AG08395 (cell line): ENCODE results near the gene MACROD2.
"Not testable (repeated sequence)": the region's sequence is repeated elsewhere in the genome, so short reads cannot be mapped to it uniquely, and the experiment has no call there.

Experiments
- DNase-seq: peaks from one replicate; pipeline ENCODE4 v3.0.0; 2012; ENCODE audit warnings: mixed read lengths, low spot score

Gene MACROD2

DNA sequence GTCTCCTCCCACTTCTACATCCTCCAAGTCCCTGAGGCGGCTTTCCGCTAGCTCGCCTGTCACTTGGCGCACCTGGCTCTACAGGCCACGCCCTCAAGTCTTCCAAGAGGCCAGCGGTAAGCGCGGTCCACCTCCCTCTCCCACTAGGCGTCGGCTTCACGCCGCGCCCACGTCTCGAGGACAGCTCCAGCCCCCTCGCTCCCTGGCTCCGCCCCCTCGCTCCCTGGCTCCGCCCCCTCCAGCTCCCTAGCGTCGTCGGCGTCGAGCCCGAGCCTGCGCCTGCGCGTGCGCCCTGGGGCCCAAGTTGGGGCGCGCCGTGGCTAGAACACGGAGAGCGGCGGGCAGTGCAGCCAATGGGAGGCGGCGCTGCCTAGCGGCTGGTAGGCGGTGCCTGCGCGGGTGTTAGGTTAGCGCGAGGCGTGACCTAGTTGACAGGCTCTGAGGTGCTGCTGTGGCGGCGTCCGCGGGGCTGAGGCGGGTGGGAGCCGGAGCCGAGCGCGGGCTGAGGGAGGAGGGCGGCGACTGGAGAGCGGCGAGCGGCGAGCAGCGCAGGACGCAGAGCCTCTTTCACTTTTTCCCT is at the start of gene MACROD2:
MACROD2 (plus strand) TSS at position 431 of the 580 bp plus-strand sequence.
- peak; percentile 99 for DNase-seq

DNA sequence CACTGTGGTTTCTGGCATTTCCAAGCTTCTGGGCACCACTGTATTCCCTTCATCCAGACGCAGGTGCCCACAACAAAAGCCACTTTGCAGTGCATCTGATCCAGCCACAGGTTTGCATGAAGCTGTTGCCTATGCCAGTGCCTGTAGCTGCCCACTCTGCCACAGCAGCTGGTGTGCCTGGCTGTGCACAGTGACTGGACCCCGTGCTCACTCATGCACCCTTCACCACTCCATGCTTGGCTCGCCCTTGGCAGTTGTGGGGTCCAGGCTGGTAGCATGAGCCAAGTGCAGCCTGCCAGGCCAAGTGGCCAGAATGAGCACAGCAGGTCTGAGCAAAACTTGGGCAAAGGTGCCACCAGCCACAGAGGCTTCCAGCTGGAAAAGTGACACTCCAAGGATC is 47.6 kb upstream of the MACROD2 start:
- no peak for DNase-seq

DNA sequence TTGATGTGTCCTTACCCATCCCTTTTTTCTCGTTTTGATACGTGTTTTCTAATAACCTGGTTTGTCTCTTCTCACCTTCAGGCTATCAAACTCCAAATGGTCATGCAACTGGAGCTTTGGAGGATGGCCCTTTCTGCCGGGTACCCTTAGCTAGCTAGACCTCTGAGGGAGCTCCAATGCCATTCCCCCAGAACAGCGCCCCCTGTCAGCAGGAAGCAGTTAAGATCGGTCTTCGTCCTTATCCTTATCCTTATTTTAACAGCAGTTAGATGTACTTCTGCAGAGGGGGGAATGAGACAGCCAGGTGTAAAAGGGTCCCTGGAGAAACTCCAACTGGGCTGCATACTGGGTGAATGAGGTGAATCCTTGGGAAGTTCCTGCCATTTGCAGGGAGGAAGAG is 42.1 kb upstream of the MACROD2 start:
- no peak for DNase-seq

DNA sequence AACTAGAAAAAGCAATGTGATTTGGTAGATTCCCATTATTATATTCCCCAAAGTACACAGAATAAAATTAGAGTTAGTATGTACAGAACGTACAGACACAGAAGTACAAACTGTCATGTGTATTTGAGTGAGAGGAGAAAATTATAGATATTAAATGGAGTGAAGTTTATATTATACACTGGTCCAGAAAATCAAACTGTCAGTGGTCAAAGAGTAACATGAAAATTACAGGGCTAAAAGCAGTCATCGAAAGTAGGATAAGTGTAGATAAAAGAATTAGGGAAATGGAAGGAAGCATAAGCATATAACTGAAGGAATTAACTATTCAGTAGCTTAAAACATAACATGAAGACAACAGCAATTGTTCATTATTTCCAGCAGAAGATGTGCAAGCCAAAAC is 35.2 kb upstream of the MACROD2 start:
- DNase-seq: no peak

DNA sequence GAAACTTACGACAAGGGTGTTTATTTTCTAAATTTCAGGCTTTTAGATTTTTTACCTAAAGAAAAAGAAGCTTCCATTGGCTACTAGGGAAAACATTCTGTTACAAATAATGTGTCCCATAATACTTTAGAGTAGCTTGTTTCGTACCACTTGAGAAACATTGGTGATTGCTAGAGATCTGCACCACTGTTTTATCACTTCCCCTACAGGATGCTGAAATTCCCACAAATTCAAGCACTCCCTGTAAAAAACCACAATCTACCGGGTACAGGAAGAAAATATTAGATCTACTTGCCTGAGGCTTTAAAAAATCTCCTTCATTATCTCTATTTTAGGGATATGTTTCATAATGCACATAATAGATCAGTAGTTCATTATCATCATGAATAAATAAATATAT is 34.8 kb upstream of the MACROD2 start:
- no peak for DNase-seq

DNA sequence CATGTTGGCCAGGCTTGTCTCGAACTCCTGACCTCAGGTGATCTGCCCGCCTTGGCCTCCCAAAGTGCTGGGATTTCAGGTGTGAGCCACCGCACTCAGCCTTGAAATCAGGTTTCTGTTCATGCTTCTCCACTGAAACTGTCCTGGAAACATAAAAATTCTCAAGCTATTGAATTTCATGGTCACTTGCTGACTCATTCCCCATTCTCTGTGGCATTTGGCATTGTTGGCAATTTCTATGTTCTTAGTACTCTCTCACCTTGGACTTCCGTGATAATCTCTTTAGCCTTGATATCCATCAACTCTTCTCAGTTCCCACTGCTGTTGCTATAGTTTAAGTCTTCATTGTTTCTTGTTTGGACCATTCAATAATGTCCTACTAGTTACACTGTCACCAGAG is 11.1 kb upstream of the MACROD2 start:
- DNase-seq: no peak

DNA sequence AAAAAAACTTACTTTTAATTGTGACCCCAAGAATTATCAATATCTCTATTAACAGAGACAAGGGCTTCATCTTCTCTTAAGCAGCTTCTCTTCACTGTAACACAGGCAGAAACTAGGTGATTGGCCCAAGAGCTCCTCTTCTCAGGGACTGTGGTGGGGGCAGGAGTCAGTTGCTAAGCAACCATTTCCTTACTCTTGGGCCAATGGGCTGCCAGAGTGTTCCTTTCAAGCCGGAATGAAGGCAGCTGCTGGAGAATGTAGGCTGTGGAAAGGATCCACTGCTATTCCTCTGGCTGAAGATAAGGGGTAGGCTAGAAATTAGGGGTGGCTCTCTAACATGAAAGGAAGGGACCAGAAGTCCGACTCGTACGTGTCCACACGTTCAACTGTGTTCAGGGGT is 4.9 kb upstream of the MACROD2 start, which contains the start of gene SEL1L2:
SEL1L2 (minus strand) TSS at position 150 of the 400 bp plus-strand sequence; CDS start at position 70, 80 bp downstream.
- DNase-seq: no peak

DNA sequence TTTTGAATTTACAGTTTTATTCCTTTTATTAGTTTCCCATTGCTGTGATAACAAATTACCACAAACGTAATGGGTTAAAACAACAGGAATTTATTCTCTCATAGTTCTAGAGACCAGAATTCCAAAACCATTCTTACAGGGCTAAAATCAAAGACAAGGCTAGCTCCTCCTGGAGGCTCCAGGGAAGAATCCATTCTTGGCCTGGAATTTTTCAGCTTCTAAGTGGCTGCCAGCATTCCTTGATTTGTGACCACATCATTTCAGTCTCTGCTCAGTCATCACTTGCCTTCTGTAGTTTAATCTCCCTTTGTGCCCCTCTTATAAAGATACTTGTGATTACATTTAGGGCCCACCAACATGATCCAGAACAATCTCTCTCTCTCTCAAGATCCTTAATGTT is 4.0 kb upstream of the MACROD2 start:
- DNase-seq: no peak

DNA sequence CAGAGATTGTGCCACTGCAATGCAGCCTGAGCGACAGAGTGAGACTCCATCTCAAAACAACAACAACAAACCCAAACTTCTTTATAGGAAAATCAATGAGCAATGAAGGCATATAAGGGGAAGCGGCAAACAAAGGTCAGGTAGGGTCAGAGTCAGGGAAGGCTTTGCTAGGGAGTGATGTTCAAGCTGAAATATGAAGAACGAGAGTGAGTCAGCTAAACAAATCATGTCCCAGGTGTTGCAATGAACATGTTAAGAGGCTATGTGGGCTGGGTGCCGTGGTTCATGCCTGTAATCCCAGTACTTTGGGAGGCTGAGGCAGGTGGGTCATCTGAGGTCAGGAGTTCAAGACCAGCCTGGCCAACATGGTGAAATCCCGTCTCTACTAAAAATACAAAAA is 3.4 kb upstream of the MACROD2 start:
- DNase-seq: not testable (repeated sequence)

DNA sequence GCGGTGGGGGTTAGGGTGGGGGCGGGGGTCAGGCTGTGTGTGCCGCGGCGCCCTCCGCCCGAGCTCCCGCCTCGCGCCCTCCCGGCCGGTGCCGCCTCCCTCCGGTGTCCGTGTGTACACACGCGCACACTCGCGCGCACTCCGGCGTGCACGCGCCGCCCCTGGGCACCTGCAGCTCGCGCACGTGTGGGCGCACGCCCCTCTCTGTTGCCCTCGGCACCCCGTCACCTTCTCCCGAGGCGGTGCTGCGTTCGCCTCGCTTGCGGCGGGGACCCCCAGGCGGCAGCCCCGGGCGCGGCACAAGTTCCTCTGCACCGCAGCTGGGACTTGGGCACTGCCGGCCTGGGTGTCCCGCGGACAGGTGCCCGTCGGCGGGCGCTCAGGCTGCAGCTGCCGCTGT is 525 bp downstream of the MACROD2 start:
- peak; percentile 10 for DNase-seq

DNA sequence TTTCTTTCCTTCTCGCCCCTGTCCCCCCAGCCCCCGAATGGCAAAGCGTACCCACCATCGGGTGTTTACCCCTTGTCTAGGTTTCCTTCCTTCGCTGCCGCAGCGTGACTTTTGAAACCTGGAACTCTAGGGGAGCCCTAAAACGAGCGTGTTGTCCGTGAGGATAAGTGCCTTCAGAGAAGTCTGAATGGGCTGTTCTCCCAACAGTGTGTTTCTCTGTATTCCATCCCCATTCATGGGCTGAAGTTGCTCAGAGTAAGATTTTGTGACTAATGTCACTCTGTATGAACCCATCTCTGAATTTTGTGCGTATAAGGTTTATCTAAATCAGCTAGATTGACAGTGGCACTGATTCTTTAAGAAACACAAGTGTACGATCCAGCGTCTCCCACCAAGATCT is 949 bp downstream of the MACROD2 start:
- DNase-seq: no peak

DNA sequence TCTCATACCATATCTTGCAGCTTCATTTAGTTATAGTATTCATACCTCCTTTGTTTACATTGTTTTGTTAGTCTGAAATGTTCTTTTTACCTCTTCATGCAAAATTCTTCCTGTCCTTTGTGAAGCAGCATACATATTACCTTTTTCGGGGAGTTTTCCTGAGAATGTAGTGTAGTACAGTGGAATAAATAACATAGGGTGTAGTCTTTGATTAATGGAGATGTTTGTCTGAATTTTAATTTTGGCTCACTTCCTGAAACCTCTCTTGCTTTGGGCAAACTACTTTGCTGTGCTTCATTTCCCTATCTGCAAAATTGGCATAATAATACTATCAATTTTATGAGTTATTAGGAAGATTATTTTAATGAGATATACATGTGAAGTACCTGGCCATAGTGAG is 5.6 kb downstream of the MACROD2 start:
- no peak for DNase-seq

DNA sequence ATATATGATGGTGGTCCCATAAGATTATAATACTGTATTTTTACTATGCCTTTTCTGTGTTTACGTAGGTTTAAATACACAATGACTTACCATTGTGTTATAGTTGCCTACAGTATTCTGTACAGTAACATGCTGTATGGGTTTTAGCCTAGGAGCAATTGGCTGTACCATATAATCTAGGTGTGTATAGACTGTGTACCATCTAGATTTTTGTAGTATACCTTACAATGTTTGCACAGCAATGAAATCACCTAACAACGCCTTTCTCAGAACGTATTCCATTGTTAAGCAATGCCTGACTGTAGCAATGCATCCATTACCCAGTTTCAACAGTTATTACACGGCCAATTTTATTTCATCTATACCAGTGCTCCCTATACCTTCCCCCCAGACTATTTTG is 10.7 kb downstream of the MACROD2 start:
- DNase-seq: no peak

DNA sequence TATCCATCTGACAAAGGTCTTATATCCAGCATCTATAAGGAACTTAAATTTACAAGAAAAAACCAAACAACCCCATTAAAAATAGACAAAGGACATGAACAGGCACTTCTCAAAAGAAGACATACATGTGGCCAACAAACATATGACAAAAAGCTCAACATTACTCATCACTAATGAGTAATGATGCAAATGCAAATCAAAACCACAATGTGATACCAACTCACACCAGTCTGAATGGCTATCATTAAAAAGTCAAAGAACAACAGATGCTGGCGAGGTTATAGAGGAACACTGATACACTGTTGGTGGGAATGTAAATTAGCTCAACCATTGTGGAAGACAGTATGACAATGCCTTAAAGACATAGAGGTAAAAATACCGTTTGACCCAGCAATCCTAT is 13.9 kb downstream of the MACROD2 start:
- no peak for DNase-seq

DNA sequence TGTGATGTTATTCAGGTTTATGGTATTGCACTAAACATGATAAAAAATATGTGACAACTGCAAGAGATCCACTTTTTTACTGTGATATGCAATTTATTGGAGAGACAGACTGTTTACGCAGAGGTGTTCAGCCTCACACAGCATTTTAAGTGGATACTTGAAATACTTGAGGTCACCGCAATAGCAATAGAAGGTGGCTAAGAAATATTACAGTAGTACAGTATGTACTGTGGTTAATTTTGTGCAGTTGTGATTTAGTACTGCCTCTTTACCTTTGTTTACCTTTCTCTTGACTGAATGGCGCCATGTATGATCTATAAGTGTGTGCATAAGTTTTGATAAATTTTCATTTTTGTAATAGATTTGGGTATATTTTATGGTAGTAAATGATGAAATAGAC is 17.4 kb downstream of the MACROD2 start:
- DNase-seq: no peak

DNA sequence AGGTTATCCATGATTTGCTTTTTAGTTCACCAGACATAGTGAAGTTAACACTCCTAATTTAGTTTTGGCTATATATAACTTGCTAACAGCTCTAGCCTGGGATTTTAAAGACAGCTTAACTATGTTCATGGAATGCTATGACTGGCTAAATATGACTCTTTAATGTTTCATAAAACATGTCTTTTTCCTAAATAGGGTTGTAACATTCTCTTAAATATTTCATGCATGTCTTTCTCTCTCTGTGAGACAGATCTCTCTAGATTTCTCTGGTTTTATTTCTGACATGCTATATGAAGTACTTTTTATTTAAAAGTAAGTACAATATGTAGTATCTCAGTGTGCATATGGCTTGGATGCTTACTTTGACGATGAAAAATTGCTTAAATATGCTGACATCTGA is 35.7 kb downstream of the MACROD2 start:
- DNase-seq: no peak

DNA sequence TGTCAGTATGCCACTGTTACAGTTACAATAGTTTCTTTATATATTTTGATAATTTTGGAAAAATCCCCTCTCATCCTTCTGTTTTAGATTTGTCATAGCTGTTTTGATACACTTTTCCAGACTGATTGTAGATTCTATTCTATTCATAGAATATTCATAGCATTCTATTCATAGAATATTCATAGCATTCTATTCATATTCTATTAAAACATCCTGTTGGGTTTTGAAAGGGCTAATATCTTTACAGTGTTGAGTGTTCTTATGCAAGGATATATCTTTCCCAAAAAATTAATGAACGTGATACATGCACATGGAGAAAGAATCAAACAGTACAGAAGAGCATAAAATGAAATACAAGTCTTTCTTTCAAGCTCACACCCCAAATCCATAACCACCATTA is 38.0 kb downstream of the MACROD2 start:
- no peak for DNase-seq

DNA sequence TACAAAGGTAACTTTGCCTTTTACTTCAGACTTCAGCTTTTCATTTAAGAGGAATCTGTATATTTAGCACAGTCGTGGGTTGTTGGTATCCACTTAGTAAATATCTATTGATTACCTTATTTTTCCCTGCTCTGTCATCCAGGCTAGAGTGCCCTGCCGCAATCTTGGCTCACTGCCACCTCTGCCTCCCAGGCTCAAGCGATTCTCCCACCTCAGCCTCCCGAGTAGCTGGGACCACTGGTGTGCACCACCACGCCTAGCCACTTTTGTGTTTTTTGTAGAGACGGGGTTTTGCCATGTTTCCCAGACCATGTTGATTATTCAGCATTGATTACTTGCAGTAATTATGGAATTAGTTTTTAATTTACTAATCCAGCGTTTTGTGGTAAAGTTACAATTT is 41.3 kb downstream of the MACROD2 start:
- no peak for DNase-seq

DNA sequence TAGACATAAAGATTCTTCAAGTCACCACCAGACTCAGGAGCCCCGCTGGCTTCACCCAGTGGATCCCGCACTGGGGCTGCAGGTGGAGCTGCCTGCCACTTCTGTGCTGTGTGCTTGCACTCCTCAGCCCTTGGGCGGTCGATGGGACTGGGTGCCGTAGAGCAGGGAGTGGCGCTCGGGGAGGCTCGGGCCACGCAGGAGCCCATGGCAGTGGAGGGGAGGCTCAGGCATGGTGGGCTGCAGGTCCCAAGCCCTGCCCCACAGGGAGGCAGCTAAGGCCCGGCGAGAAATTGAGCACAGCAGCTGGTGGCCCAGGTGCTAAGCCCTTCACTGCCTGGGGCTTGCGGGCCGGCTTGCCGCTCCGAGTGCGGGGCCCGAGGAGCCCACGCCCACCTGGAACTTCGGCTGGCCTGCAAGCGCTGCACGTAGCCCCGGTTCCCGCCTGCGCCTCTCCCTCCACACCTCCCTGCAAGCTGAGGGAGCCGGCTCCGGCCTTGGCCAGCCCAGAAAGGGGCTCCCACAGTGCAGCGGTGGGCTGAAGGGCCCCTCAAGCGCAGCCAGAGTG is 49.5 kb downstream of the MACROD2 start:
- not testable (repeated sequence) for DNase-seq

DNA sequence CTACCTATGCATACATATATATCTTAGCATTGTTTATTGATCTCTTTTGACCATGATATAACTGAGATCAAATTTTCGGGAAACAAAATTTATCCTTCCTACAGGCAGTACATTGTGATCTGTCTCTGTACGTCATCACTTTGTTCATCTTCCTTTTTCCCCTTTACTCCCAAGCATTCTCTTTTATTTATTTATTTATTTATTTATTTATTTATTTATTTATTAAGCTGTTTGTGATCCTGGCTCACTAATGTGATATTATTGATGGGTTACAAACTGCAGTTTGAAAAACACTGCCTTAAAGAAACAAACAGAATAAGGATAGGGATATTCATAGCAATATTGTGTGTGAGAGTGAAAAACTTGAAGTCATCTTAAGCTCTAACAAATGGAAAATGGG is 51.2 kb downstream of the MACROD2 start:
- DNase-seq: no peak

DNA sequence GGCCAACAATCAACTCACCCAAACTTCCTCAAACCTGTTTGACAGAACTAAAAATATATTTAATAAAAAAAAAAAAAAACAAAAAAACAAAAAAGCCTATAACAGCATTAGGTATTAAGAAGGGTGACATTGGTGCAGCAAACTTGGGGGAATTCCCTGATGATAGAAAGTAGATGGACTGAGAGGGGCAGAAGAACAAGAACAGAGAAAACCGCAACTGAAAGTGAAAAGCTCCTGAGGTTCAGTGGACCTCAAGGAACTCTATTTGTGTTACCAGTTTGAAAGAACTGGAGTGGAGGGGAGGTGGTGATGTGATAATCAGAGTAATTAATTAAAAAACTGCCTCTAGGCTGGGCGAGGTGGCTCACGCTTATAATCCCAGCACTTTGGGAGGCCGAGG is 53.8 kb downstream of the MACROD2 start:
- no peak for DNase-seq

DNA sequence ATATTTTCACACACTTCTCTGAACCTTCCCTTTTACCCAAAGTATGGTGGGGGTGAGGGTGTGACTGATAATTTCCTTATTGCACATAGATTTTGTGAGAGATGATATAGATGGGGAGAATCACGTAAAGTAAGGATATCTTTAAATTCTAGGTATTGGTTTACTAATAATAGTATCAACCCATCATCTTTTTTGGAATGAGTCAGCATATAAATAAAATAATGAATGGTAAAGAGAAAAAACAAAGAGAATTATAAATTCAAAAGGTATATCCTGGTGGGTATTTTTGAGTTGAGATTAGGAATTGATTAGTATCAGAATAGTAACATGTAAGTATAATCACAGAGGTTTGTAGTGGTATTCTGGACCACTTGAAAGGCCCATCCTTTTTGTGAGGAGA is 56.1 kb downstream of the MACROD2 start:
- no peak for DNase-seq

DNA sequence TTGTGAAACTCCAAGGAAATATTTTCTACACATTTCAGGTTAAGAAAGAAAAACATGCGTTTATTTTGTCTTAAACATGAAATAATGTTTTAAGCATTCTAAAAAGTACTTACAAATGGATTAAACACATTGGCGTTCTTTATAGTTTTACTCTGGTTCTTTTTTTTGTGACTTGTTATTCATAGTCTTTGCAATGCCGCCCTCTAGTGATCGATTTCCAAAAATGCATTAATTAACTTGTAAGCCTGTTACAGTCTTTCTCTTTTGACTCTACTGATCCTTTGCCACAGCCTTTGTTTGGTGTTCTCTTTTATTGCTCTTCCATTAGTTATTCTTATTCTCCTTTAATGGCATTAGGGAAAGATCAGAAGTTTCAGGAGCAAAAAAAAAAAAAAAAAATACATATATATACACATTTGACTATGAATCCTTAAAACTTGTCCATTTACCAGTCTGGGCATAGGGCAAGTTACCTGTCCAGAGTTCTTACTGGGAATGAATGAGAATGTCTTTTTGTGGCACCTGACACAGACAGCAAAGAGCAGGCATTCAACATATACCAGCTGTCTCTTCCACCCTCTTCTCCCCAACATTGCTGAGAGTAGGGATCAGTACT is 59.9 kb downstream of the MACROD2 start:
- peak; percentile 46 for DNase-seq

DNA sequence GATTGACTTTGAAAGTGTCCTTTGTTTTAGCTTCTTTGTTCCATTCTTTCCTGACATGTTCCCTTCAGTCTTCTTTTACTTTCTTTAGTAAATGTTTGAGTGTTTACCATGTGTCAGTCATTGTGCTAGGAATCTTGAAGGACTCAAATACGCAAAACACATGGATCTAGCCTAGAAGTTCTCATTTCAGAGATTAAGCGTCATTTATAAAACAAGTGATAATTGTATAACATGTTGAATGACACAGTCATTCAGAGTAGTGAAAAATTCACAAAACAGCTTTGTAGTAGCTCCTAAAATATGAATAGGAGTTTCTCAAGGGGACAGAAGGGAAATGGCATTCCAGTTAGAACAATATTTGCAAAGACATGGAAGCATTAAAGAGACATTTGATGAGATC is 66.9 kb downstream of the MACROD2 start:
- no peak for DNase-seq
